Calu3 (cell line): ENCODE measurements around the gene CHRM1. TPM values are rescaled to one million over a fixed set of nuclear protein-coding genes. Genes with fewer than 3 reads are reported as not detected.

Experiments
- BruUV-seq: library from RNA; stranded (reverse); fragments of 400-500 nt; replicated peaks from 2 replicates; lab custom pipeline; 2021; lab: Mats Ljungman, UMichigan
- CTCF ChIA-PET: fragments of 300-600 bp; sonication (Branson Sonifier 250); formaldehyde crosslinking; loops from one replicate; lab custom pipeline; 2022; ENCODE audit warnings: antibody characterized with exemption; lab: Charles Lee
- DNase-seq: peaks from one replicate; pipeline ENCODE4 v3.0.0; 2022
- H3K27ac Mint-ChIP-seq: one replicate; pipeline ENCODE4 v1.8.0; 2022; ENCODE audit warnings: mixed read lengths; ENCODE audit not compliant: unreplicated experiment
- H3K27me3 Mint-ChIP-seq: one replicate; pipeline ENCODE4 v1.8.0; 2022; ENCODE audit warnings: mixed read lengths; ENCODE audit not compliant: unreplicated experiment
- H3K36me3 Mint-ChIP-seq: one replicate; pipeline ENCODE4 v1.8.0; 2022; ENCODE audit warnings: mild to moderate bottlenecking, moderate library complexity, mixed read lengths; ENCODE audit not compliant: insufficient read depth, unreplicated experiment
- H3K4me1 Mint-ChIP-seq: one replicate; pipeline ENCODE4 v1.8.0; 2022; ENCODE audit warnings: mild to moderate bottlenecking, low read depth, mixed read lengths; ENCODE audit not compliant: unreplicated experiment
- H3K4me3 Mint-ChIP-seq: one replicate; pipeline ENCODE4 v1.8.0; 2022; ENCODE audit warnings: mild to moderate bottlenecking, low read depth, moderate library complexity, mixed read lengths; ENCODE audit not compliant: unreplicated experiment
- H3K9me3 Mint-ChIP-seq: one replicate; pipeline ENCODE4 v1.8.0; 2022; ENCODE audit warnings: low read depth, mixed read lengths; ENCODE audit not compliant: unreplicated experiment
- intact Hi-C: fragments of 100-400 bp; cut with micrococcal nuclease; formaldehyde crosslinking; loops from one replicate; pipeline ENCODE4 v1.10.0; 2022; ENCODE audit not compliant: unreplicated experiment
- total RNA-seq: library from RNA; stranded (reverse); gene quantifications from 2 replicates; pipeline ENCODE4 v1.2.3, GENCODE V29; 2022
- TF ChIP-seq, protein P1 (sequence below): fragments of 200-600 bp; IDR thresholded peaks from one replicate; pipeline ENCODE4 v1.8.0; 2022; ENCODE audit warnings: antibody characterized with exemption; ENCODE audit not compliant: unreplicated experiment

The CHRM1 gene
- total RNA-seq, 1 experiment from 2014 or later, result not detected

DNA sequence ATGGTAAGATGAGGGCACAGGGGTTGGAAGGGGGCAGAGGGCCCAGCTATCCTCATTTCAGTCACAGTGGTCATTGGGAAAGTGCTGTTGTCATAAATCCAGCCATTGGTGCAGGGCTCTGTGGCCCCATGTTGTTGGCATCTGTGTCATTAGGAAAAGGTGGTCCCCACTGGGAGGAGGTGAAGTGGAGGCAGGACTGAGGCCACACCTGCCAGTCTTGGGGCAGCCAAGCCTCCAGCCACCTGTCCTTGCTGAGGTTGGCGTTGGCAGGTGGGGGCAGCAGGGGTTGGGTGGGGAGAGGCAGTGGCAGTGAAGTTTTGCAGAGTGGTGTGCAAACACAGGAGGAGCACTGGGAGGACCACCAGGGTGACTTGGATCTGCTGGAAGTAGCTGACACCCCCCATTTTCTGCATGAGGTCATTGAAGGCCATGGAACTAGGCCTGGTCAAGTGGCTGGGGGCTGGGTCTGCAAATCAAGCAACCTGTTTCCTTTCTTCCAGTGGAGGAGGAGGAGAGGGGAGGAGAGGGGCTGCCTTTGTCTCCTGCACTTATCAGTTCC lies 38.3 kb upstream of the CHRM1 start:
- H3K4me3 Mint-ChIP-seq, result no peak overlapping the region
- no peak for DNase-seq
- intact Hi-C loops, result no loop called here
- TF ChIP-seq, protein P1, sequence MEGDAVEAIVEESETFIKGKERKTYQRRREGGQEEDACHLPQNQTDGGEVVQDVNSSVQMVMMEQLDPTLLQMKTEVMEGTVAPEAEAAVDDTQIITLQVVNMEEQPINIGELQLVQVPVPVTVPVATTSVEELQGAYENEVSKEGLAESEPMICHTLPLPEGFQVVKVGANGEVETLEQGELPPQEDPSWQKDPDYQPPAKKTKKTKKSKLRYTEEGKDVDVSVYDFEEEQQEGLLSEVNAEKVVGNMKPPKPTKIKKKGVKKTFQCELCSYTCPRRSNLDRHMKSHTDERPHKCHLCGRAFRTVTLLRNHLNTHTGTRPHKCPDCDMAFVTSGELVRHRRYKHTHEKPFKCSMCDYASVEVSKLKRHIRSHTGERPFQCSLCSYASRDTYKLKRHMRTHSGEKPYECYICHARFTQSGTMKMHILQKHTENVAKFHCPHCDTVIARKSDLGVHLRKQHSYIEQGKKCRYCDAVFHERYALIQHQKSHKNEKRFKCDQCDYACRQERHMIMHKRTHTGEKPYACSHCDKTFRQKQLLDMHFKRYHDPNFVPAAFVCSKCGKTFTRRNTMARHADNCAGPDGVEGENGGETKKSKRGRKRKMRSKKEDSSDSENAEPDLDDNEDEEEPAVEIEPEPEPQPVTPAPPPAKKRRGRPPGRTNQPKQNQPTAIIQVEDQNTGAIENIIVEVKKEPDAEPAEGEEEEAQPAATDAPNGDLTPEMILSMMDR, result no peak
- CTCF ChIA-PET, result interaction anchor here (0.7 kb wide), 1 partner anchor 457 kb away, joined by 3 read pairs; no protein-coding TSS in a partner anchor
- H3K36me3 Mint-ChIP-seq, result no peaks in the 10 kb centered on the region
- no TSS peak for BruUV-seq
- H3K27ac Mint-ChIP-seq, result no peak overlapping the region
- H3K27me3 Mint-ChIP-seq, result peaks cover 32% of the 10 kb centered on the region
- H3K9me3 Mint-ChIP-seq, result no peaks in the 10 kb centered on the region
- no peaks in the 10 kb centered on the region for H3K4me1 Mint-ChIP-seq

DNA sequence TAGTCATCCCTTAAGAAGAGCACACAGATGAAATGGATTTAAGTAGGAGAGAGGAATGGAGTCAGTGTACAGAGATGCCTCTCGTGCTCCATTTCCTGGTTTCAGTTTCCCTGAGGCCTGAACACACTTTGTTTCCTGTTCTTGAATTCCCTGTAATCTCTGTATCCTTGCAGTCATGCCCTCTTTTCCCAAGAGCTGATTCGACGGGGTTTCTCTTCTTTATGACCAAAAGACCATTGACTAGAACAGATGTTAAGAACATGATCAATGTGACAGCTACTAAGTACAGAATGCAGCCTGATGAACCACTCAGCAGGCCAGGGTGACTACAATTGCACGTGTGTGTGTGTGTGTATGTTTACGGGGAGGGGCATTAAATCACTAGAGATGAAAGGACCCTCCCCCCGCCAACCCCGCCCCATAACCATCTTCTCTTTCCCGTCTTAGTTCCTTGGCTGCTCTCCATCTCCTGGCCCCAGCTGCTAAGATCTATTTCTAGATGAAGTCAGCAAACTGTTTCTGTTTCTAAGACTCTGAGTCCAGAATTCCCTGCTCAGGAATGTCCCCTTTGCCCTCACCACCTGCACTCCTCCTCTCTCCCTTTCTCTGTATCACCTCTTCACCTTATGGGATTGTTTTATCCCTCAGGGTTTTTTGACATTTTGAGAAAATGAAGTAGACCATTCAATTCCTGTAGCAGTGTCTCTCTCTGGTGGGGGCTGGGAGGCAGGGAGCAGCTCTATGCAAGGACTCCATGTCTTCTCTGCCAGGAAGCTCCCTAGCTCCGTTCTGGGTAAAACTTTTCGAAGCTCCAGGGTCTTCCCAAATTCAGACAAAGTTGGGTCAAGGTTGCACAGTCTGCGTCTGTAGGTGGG lies 37.6 kb upstream of the CHRM1 start:
- CTCF ChIA-PET, result interaction anchor here (0.7 kb wide), 1 partner anchor 458 kb away, joined by 3 read pairs; no protein-coding TSS in a partner anchor
- H3K9me3 Mint-ChIP-seq, result no peaks in the 10 kb centered on the region
- H3K36me3 Mint-ChIP-seq, result no peaks in the 10 kb centered on the region
- H3K27me3 Mint-ChIP-seq, result peaks cover 32% of the 10 kb centered on the region
- H3K4me3 Mint-ChIP-seq, result no peak overlapping the region
- no peak overlapping the region for H3K27ac Mint-ChIP-seq
- no TSS peak for BruUV-seq
- intact Hi-C loops, result no loop called here
- no peak for DNase-seq
- TF ChIP-seq, protein P1, result no peak
- H3K4me1 Mint-ChIP-seq, result no peaks in the 10 kb centered on the region

DNA sequence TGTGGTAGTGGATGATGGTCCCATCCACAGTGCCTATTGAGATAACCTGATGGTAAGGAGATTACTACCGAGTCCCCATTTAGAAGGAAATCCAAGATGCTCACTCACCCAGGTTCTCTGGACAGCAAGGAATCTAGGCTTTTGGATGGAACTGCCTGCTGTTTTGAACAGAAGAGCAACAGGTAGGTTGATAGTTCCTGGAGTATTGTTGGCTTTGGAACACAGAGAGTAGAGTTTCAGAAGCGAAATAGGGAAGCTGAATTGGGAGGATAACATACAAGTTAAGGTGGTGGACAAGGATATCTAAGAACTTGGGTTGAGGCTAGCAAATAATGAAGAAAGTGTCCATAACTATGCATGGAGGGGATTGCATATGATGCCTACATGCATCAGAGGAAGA lies 36.0 kb upstream of the CHRM1 start:
- TF ChIP-seq, protein P1, result no peak
- no TSS peak for BruUV-seq
- Mint-ChIP-seq H3K36me3 (no peaks in the 10 kb centered on the region), H3K4me3 (no peak overlapping the region), H3K27me3 (peaks cover 21% of the 10 kb centered on the region), H3K4me1 (no peaks in the 10 kb centered on the region), H3K9me3 (no peaks in the 10 kb centered on the region), H3K27ac (no peak overlapping the region)
- DNase-seq, result no peak
- CTCF ChIA-PET, result no interaction called here
- intact Hi-C loops, result no loop called here

DNA sequence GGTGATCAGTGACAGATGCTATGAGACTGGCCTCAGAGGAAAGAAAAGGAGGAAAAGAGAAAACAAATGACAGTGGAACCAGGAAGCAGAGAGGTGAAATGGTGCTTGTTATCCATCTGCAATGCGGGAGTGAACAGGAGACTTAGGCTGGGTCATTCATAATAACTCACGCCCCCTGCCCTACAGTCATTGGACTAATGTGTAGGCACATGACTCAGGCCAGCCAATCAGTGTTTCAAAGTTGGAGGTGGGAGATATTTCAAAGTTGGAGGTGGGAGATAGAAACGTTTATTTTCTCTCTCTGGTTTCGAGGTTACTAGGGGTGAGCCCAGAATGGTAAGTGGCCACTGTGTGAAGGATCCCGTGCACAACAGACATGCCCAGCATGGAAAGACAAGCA lies 33.3 kb upstream of the CHRM1 start:
- intact Hi-C loops, result no loop called here
- Mint-ChIP-seq H3K27me3 (peaks cover 35% of the 10 kb centered on the region), H3K4me1 (no peaks in the 10 kb centered on the region), H3K36me3 (no peaks in the 10 kb centered on the region), H3K27ac (no peak overlapping the region), H3K9me3 (no peaks in the 10 kb centered on the region), H3K4me3 (no peak overlapping the region)
- TF ChIP-seq, protein P1, result no peak
- CTCF ChIA-PET, result no interaction called here
- BruUV-seq, result no TSS peak
- no peak for DNase-seq
